HEK293 (cell line): ENCODE data around the gene RPS6KA2.

Source experiments
- CTCF ChIP-seq: fragments of 450-650 bp; formaldehyde crosslinking; IDR thresholded peaks from 2 replicates; pipeline ENCODE4 v1.5.1; 2016; ENCODE audit warnings: missing biosample characterization, missing genetic modification characterization
- ZNF184 ChIP-seq: fragments of 450-650 bp; IDR thresholded peaks from 2 replicates; pipeline ENCODE4 v1.5.1; 2018; ENCODE audit warnings: missing biosample characterization, mild to moderate bottlenecking, missing genetic modification characterization
- ZNF707 ChIP-seq: fragments of 450-650 bp; formaldehyde crosslinking; IDR thresholded peaks from 2 replicates; pipeline ENCODE4 v1.5.1; 2016; ENCODE audit warnings: missing biosample characterization, missing genetic modification characterization

GRCh38 chr6:166501246-166501645 is 125.8 kb downstream of the RPS6KA2 start:
- TF ChIP-seq CTCF (tag by site-specific recombination), result no peak
- no peak for TF ChIP-seq ZNF184
- no peak for TF ChIP-seq ZNF707 (tag by site-specific recombination)
